GM12878 (cell line): ENCODE results near the gene LGALS1. TPM values are rescaled to one million over a fixed set of nuclear protein-coding genes. Genes with fewer than 3 reads are reported as not detected.

Experiments
- ATAC-seq: fragments of 200-7000 bp; cut with Tn5 transposase; 3 replicates; pipeline ENCODE4 v1.9.1; 2020; ENCODE audit warnings: mild to moderate bottlenecking, moderate library complexity
- BruUV-seq: library from RNA; stranded (reverse); fragments of 400-500 nt; replicated peaks from 2 replicates; lab custom pipeline; 2021; lab: Mats Ljungman, UMichigan
- CTCF ChIA-PET: fragments of 300-600 bp; sonication (Branson Sonifier 250); formaldehyde crosslinking; extraction: SDS; loops from one replicate; lab custom pipeline; 2021; ENCODE audit warnings: inconsistent platforms; lab: Yijun Ruan, JAX
- POLR2A ChIA-PET: fragments of 350-600 bp; formaldehyde crosslinking; extraction: SDS; loops from one replicate; lab custom pipeline; 2021; ENCODE audit warnings: inconsistent platforms; lab: Charles Lee
- RAD21 ChIA-PET: fragments of 300-600 bp; sonication (Branson Sonifier 250); formaldehyde crosslinking; loops from one replicate; lab custom pipeline; 2023; ENCODE audit warnings: antibody characterized with exemption; ENCODE audit not compliant: unreplicated experiment; lab: Charles Lee
- SMC1A ChIA-PET: fragments of 300-600 bp; sonication (Branson Sonifier 250); formaldehyde crosslinking; loops from one replicate; lab custom pipeline; 2023; ENCODE audit not compliant: unreplicated experiment, uncharacterized antibody; lab: Charles Lee
- DNase-seq: peaks from one replicate; pipeline ENCODE4 v3.0.0-alpha.2; 2011; ENCODE audit warnings: low read depth, low spot score
- FAIRE-seq: peaks from 3 replicates; lab custom pipeline; 2011; peaks lifted over from hg19 to GRCh38; lab: Jason Lieb, UNC
- H2AFZ ChIP-seq: 2 replicates; pipeline ENCODE4 v1.6.0; 2011; ENCODE audit warnings: low read depth, low read length, control low read depth; ENCODE audit not compliant: control insufficient read depth
- H3K27ac ChIP-seq: 2 replicates; pipeline ENCODE4 v1.5.1; 2011; ENCODE audit warnings: control low read depth; ENCODE audit not compliant: control insufficient read depth, insufficient read depth
- H3K27me3 ChIP-seq, 2 experiments: replicated peaks in 1 of 2; 2 replicates each; pipeline versions ENCODE4 v1.6.0 to v1.6.1; 2011; ENCODE audit warnings: low read length in 1 of 2; ENCODE audit not compliant: control insufficient read depth in 2 of 2, insufficient read depth in 2 of 2
- H3K36me3 ChIP-seq, 2 experiments: 2 replicates each; pipeline ENCODE4 v1.5.1; 2011; ENCODE audit warnings: low read length in 1 of 2; ENCODE audit not compliant: control insufficient read depth in 2 of 2, insufficient read depth in 2 of 2
- H3K4me1 ChIP-seq: 2 replicates; pipeline ENCODE4 v1.6.1; 2011; ENCODE audit warnings: mild to moderate bottlenecking, low read length, moderate library complexity, mixed read lengths; ENCODE audit not compliant: control insufficient read depth, insufficient read depth
- H3K4me2 ChIP-seq: 2 replicates; pipeline ENCODE4 v1.6.0; 2011; ENCODE audit warnings: control low read depth; ENCODE audit not compliant: control insufficient read depth, insufficient read depth
- H3K4me3 ChIP-seq: fragments of 200-600 bp; sonication (generic); 2 replicates; pipeline ENCODE4 v1.5.1; 2016
- H3K79me2 ChIP-seq: 2 replicates; pipeline ENCODE4 v1.6.0; 2011; ENCODE audit warnings: low read length; ENCODE audit not compliant: control insufficient read depth, insufficient read depth
- H3K9ac ChIP-seq: 2 replicates; pipeline ENCODE4 v1.8.0; 2011; ENCODE audit warnings: low read length, control low read depth, mixed read lengths; ENCODE audit not compliant: control insufficient read depth, insufficient read depth
- H3K9me3 ChIP-seq: replicated peaks from 3 replicates; pipeline ENCODE4 v1.5.1; 2011; ENCODE audit warnings: mild to moderate bottlenecking, low read length; ENCODE audit not compliant: control insufficient read depth, insufficient read depth
- H4K20me1 ChIP-seq: 2 replicates; pipeline ENCODE4 v1.6.0; 2011; ENCODE audit not compliant: control insufficient read depth, insufficient read depth
- FOXM1 ChIP-seq: IDR thresholded peaks from 2 replicates; pipeline ENCODE4 v1.6.1; 2012; ENCODE audit warnings: low read depth, mild to moderate bottlenecking, inconsistent platforms, low read length, moderate library complexity
- GATAD2B ChIP-seq: fragments of 450-650 bp; conservative IDR thresholded peaks from 2 replicates; pipeline ENCODE4 v1.6.1; 2017; ENCODE audit warnings: low read depth, mild to moderate bottlenecking, moderate library complexity
- KDM1A ChIP-seq: fragments of 200-600 bp; sonication (generic); IDR thresholded peaks from 2 replicates; pipeline ENCODE4 v1.6.1; 2016; ENCODE audit warnings: borderline replicate concordance
- RELA ChIP-seq: fragments of 450-650 bp; IDR thresholded peaks from 2 replicates; pipeline ENCODE4 v1.8.0; 2014; ENCODE audit warnings: borderline replicate concordance; ENCODE audit not compliant: partially characterized antibody
- RELB ChIP-seq: fragments of 450-650 bp; IDR thresholded peaks from 2 replicates; pipeline ENCODE4 v1.6.1; 2017; ENCODE audit warnings: low read depth, mild to moderate bottlenecking, moderate library complexity
- SPI1 ChIP-seq: IDR thresholded peaks from 2 replicates; pipeline ENCODE4 v1.6.1; 2011; ENCODE audit warnings: low read depth, mild to moderate bottlenecking, low read length, moderate library complexity, borderline replicate concordance; ENCODE audit not compliant: insufficient read depth
- ZSCAN29 ChIP-seq: fragments of 450-650 bp; IDR thresholded peaks from 2 replicates; pipeline ENCODE4 v1.6.1; 2017; ENCODE audit warnings: mild to moderate bottlenecking, moderate library complexity
- WGBS: methylation state at CpG from one replicate; pipeline ENCODE4 v1.1.6; 2016; ENCODE audit warnings: low lambda C conversion rate; ENCODE audit not compliant: insufficient replicate concordance, insufficient coverage; ENCODE audit errors: missing lambda C conversion rate; 5-methylcytosine and 5-hydroxymethylcytosine counted together
- in situ Hi-C: fragments of 300-500 bp; cut with MboI; formaldehyde crosslinking; loops from 9 replicates; pipeline ENCODE4 v1.14.3; 2018; ENCODE audit warnings: mixed read lengths
- intact Hi-C: fragments of 100-400 bp; cut with micrococcal nuclease; formaldehyde crosslinking; loops from one replicate; pipeline ENCODE4 v1.14.2; 2022; ENCODE audit not compliant: unreplicated experiment
- polyA plus RNA-seq, 11 experiments: library from polyadenylated mRNA; depleted of rRNA in 4 of 11; unstranded in 6 of 11; stranded (reverse) in 5 of 11; fragments of >200 nt; fragmentation: Nextera tagmentation in 4 of 11; fragmentation: Illumina TruSeq in 1 of 11; extraction: Ambion mirVana in 4 of 11; extraction: Trizol in 1 of 11; gene quantifications; 1 replicate in 1 of 11; 2 replicates in 10 of 11; pipeline versions ENCODE4 v1.2.1 to v1.2.3, GENCODE V29; 2011 to 2016; ENCODE audit warnings: inconsistent platforms in 2 of 11, missing spikeins in 2 of 11, low read depth in 1 of 11
- total RNA-seq, 4 experiments: library from RNA; depleted of rRNA in 3 of 4; stranded (reverse); fragments of >200 nt in 3 of 4; fragmentation: Illumina TruSeq in 1 of 4; extraction: Trizol in 1 of 4; gene quantifications; 2 replicates each; pipeline versions ENCODE4 v1.2.1 to v1.2.3, GENCODE V29; 2013 to 2021

The LGALS1 gene
- total and polyA plus RNA-seq, 10 of the 15 experiments (the other 5 are each of a cell fraction or from before 2014, with no cell fraction given): 312 to 1,889 (median 706) TPM

- no peaks in the 10 kb centered on the region for H3K9me3 ChIP-seq
- 61% methylated on average over 20 of the region's 24 CpGs for WGBS
- peak overlapping the region; percentile 86 for H3K27ac ChIP-seq
- in situ Hi-C loops (no loop called here), intact Hi-C loops (no loop called here)
- FAIRE-seq (no peak), DNase-seq (no peak), ATAC-seq (no peak)
- H3K4me1 ChIP-seq: peaks cover 53% of the 10 kb centered on the region
- no TSS peak for BruUV-seq
- ChIA-PET CTCF (interaction anchor here (1.7 to 15.9 kb wide), 7 partner anchors 7 to 49 kb away, joined by 3 to 396 read pairs (median 125); partner anchors contain the start of genes GGA1, LGALS1, NOL12 and PDXP), SMC1A (interaction anchor here (0.9 to 8.6 kb wide), 10 partner anchors 8 to 50 kb away, joined by 3 to 108 read pairs (median 6); partner anchors contain the start of genes GGA1, LGALS1 and PDXP), RAD21 (interaction anchor here (0.6 to 10.1 kb wide), 10 partner anchors 7 to 354 kb away, joined by 3 to 173 read pairs (median 34); partner anchors contain the start of genes GGA1, LGALS1 and PDXP), POLR2A (interaction anchor here (0.6 to 6.0 kb wide), 9 partner anchors 11 to 45 kb away, joined by 3 to 96 read pairs (median 7); partner anchors contain the start of genes GGA1, NOL12 and PDXP)
- no peak for TF ChIP-seq FOXM1
- TF ChIP-seq KDM1A: no peak
- TF ChIP-seq RELB: 0 out of 2 replicates have a peak, but pooled peaks have one; percentile 24
- peak; percentile 7; the same call in 1 of the 2 replicates for TF ChIP-seq SPI1
- TF ChIP-seq RELA: no peak
- no peak for TF ChIP-seq ZSCAN29
- peak; percentile 10; the same call in 1 of the 2 replicates for TF ChIP-seq GATAD2B
- peak overlapping the region; percentile 87 for H3K9ac ChIP-seq
- peak overlapping the region; percentile 96 for H3K4me3 ChIP-seq
- no peak overlapping the region for H2AFZ ChIP-seq
- H3K27me3 ChIP-seq: no peaks in the 10 kb centered on the region
- peak overlapping the region; percentile 79 for H3K4me2 ChIP-seq
- H3K79me2 ChIP-seq: peaks cover 27% of the 10 kb centered on the region
- no peaks in the 10 kb centered on the region for H4K20me1 ChIP-seq
- H3K36me3 ChIP-seq: peaks cover 9 to 18% of the 10 kb centered on the region in 2 experiments; a peak in 3 of 4 replicates
Observed at GRCh38 chr22:37640591-37641560, 34.6 kb upstream of the LGALS1 start.
